HG03066 (cell line): ENCODE measurements around the gene MOB2.

ENCODE experiments used
- ATAC-seq: cut with Tn5 transposase; IDR thresholded peaks from one replicate; pipeline ENCODE4 v1.9.1; 2021; ENCODE audit warnings: low read depth; ENCODE audit not compliant: unreplicated experiment

Gene MOB2

GRCh38 chr11:1473786-1474185 is 12.8 kb downstream of the MOB2 start:
- ATAC-seq, result no peak

GRCh38 chr11:1473011-1473628 is 13.5 kb downstream of the MOB2 start:
- no peak for ATAC-seq

- ATAC-seq, result no peak
Measured at GRCh38 chr11:1472180-1473005, 14.2 kb downstream of the MOB2 start.

- no peak for ATAC-seq
Measured at GRCh38 chr11:1471736-1472135, 14.8 kb downstream of the MOB2 start.

- ATAC-seq, result no peak
Measured at GRCh38 chr11:1470681-1471611, 15.6 kb downstream of the MOB2 start.

GRCh38 chr11:1469911-1470680 is 16.5 kb downstream of the MOB2 start:
- ATAC-seq, result no peak

- no peak for ATAC-seq
Measured at GRCh38 chr11:1469287-1469910, 17.2 kb downstream of the MOB2 start.

GRCh38 chr11:1468473-1469066 is 18.0 kb downstream of the MOB2 start:
- ATAC-seq, result no peak

- no peak for ATAC-seq
Measured at GRCh38 chr11:1468002-1468401, 18.6 kb downstream of the MOB2 start.

- ATAC-seq, result no peak
Measured at GRCh38 chr11:1467270-1467669, 19.3 kb downstream of the MOB2 start.

- ATAC-seq, result no peak
Measured at GRCh38 chr11:1466784-1467183, 19.8 kb downstream of the MOB2 start.

- no peak for ATAC-seq
Measured at GRCh38 chr11:1463056-1463455, 23.5 kb downstream of the MOB2 start.

GRCh38 chr11:1462698-1462975 is 23.9 kb downstream of the MOB2 start:
- no peak for ATAC-seq

GRCh38 chr11:1461826-1462697 is 24.5 kb downstream of the MOB2 start:
- no peak for ATAC-seq

- ATAC-seq, result no peak
Measured at GRCh38 chr11:1460986-1461825, 25.4 kb downstream of the MOB2 start.

- no peak for ATAC-seq
Measured at GRCh38 chr11:1460396-1460985, 26.1 kb downstream of the MOB2 start.

- no peak for ATAC-seq
Measured at GRCh38 chr11:1459764-1460395, 26.7 kb downstream of the MOB2 start.
